HepG2 (cell line): ENCODE results near the gene BRAT1. TPM values are rescaled to one million over a fixed set of nuclear protein-coding genes. Genes with fewer than 3 reads are reported as not detected.

Source experiments
- ATAC-seq: fragments of 200-7000 bp; cut with Tn5 transposase; 3 replicates; pipeline ENCODE4 v1.9.1; 2020; ENCODE audit warnings: mild to moderate bottlenecking, moderate library complexity
- BruUV-seq: library from RNA; stranded (reverse); fragments of 400-500 nt; replicated peaks from 2 replicates; lab custom pipeline; 2021; lab: Mats Ljungman, UMichigan
- CTCF ChIA-PET: fragments of 300-600 bp; formaldehyde crosslinking; extraction: SDS; loops from one replicate; lab custom pipeline; 2021; ENCODE audit warnings: low total read pairs, inconsistent platforms, low intra/inter-chr PET ratio; lab: Yijun Ruan, JAX
- POLR2A ChIA-PET: fragments of 350-600 bp; sonication (Branson Sonifier 250); formaldehyde crosslinking; loops from one replicate; lab custom pipeline; 2020; ENCODE audit warnings: antibody characterized with exemption, inconsistent platforms; lab: Yijun Ruan, JAX
- DNase-seq: peaks from one replicate; pipeline ENCODE4 v3.0.0-alpha.2; 2015; ENCODE audit warnings: low spot score
- FAIRE-seq: peaks from 3 replicates; lab custom pipeline; 2011; peaks lifted over from hg19 to GRCh38; lab: Jason Lieb, UNC
- H2AFZ ChIP-seq: one replicate; pipeline ENCODE4 v1.6.1; 2011; ENCODE audit warnings: low read length, inconsistent platforms
- H3K27ac ChIP-seq: fragments of 300-600 bp; 3 replicates; pipeline ENCODE4 v1.8.0; 2011; ENCODE audit warnings: mixed run types, mild to moderate bottlenecking, mixed read lengths, low read length, inconsistent platforms; ENCODE audit not compliant: insufficient read depth; ENCODE audit errors: extremely low read length
- H3K27me3 ChIP-seq, 2 experiments: fragments of 200-600 bp in 1 of 2; 2 replicates in 1 of 2; 3 replicates in 1 of 2; pipeline versions ENCODE4 v1.6.0 to v1.8.0; 2011; ENCODE audit warnings: low read length in 2 of 2, mild to moderate bottlenecking in 2 of 2, moderate library complexity in 2 of 2, inconsistent platforms in 1 of 2; ENCODE audit not compliant: insufficient read depth in 2 of 2, control insufficient read depth in 1 of 2
- H3K36me3 ChIP-seq, 2 experiments: fragments of 200-600 bp in 1 of 2; replicated peaks in 1 of 2; 2 replicates in 1 of 2; 3 replicates in 1 of 2; pipeline versions ENCODE4 v1.5.1 to v1.8.0; 2011; ENCODE audit warnings: low read length in 2 of 2, inconsistent platforms in 1 of 2; ENCODE audit not compliant: insufficient read depth in 2 of 2, control insufficient read depth in 1 of 2
- H3K4me1 ChIP-seq: 2 replicates; pipeline ENCODE4 v1.5.1; 2012; ENCODE audit warnings: low read length, inconsistent platforms; ENCODE audit not compliant: insufficient read depth
- H3K4me2 ChIP-seq: 2 replicates; pipeline ENCODE4 v1.6.0; 2011; ENCODE audit warnings: low read depth, low read length, inconsistent platforms
- H3K4me3 ChIP-seq, 3 experiments: fragments of 200-600 bp in 1 of 3; sonication (generic), shearing (Covaris generic) in 1 of 3; replicated peaks in 1 of 3; 2 replicates each; pipeline ENCODE4 v1.5.1; 2011 to 2016; ENCODE audit warnings: low read length in 3 of 3, inconsistent platforms in 2 of 3, low read depth in 2 of 3, mild to moderate bottlenecking in 2 of 3, control low read depth in 1 of 3, mixed read lengths in 1 of 3; ENCODE audit not compliant: insufficient read depth in 1 of 3
- H3K79me2 ChIP-seq: one replicate; pipeline ENCODE4 v1.6.1; 2011; ENCODE audit warnings: low read length, inconsistent platforms; ENCODE audit not compliant: insufficient read depth
- H3K9ac ChIP-seq: 2 replicates; pipeline ENCODE4 v1.6.0; 2011; ENCODE audit warnings: mild to moderate bottlenecking, low read depth, low read length, inconsistent platforms; ENCODE audit not compliant: insufficient read depth
- H3K9me3 ChIP-seq: 2 replicates; pipeline ENCODE4 v1.5.1; 2012; ENCODE audit warnings: mild to moderate bottlenecking, low read length
- H4K20me1 ChIP-seq: 2 replicates; pipeline ENCODE4 v1.6.0; 2011; ENCODE audit warnings: inconsistent platforms, mild to moderate bottlenecking, low read length, moderate library complexity; ENCODE audit not compliant: insufficient read depth
- E2F1 ChIP-seq: sonication (generic); formaldehyde crosslinking; IDR thresholded peaks from 2 replicates; pipeline ENCODE4 v1.5.0; 2020; ENCODE audit warnings: missing genetic modification reagents
- FOXC1 ChIP-seq: sonication (generic); formaldehyde crosslinking; IDR thresholded peaks from 2 replicates; pipeline ENCODE4 v1.8.0; 2022; ENCODE audit warnings: mild to moderate bottlenecking, missing genetic modification reagents, borderline replicate concordance
- LCORL ChIP-seq, 2 experiments: fragments of 450-650 bp in 1 of 2; sonication (generic) in 1 of 2; formaldehyde crosslinking in 1 of 2; IDR thresholded peaks; 2 replicates each; pipeline versions ENCODE4 v1.5.0 to v1.6.1; 2017 to 2020; ENCODE audit warnings: antibody characterized with exemption in 1 of 2, missing genetic modification reagents in 1 of 2
- MXD3 ChIP-seq: IDR thresholded peaks from 2 replicates; pipeline ENCODE4 v1.6.1; 2016; ENCODE audit warnings: mild to moderate bottlenecking, missing biosample characterization, missing genetic modification reagents
- PITX1 ChIP-seq: sonication (generic); formaldehyde crosslinking; IDR thresholded peaks from 2 replicates; pipeline ENCODE4 v1.5.1; 2020; ENCODE audit warnings: mild to moderate bottlenecking, missing genetic modification reagents
- RELA ChIP-seq: sonication (generic); formaldehyde crosslinking; IDR thresholded peaks from 2 replicates; pipeline ENCODE4 v1.4.0; 2020; ENCODE audit warnings: missing genetic modification reagents
- ZFY ChIP-seq: sonication (generic); formaldehyde crosslinking; IDR thresholded peaks from 2 replicates; pipeline ENCODE4 v1.4.0; 2020; ENCODE audit warnings: missing genetic modification reagents
- ZNF564 ChIP-seq: sonication (generic); formaldehyde crosslinking; IDR thresholded peaks from 2 replicates; pipeline ENCODE4 v1.8.1; 2023; ENCODE audit warnings: mild to moderate bottlenecking, missing genetic modification reagents
- ZNF660 ChIP-seq: sonication (generic); formaldehyde crosslinking; IDR thresholded peaks from 2 replicates; pipeline ENCODE4 v1.5.1; 2020; ENCODE audit warnings: mild to moderate bottlenecking, low read depth, missing genetic modification reagents, borderline replicate concordance
- ZNF709 ChIP-seq: sonication (generic); formaldehyde crosslinking; IDR thresholded peaks from 2 replicates; pipeline ENCODE4 v1.5.0; 2020; ENCODE audit warnings: mild to moderate bottlenecking, missing genetic modification reagents
- ZNF773 ChIP-seq: sonication (generic); formaldehyde crosslinking; IDR thresholded peaks from 2 replicates; pipeline ENCODE4 v1.4.0; 2020; ENCODE audit warnings: missing genetic modification reagents, borderline replicate concordance
- ZSCAN31 ChIP-seq: sonication (generic); formaldehyde crosslinking; IDR thresholded peaks from 2 replicates; pipeline ENCODE4 v1.5.0; 2020; ENCODE audit warnings: low read depth, mild to moderate bottlenecking, missing genetic modification reagents
- WGBS: methylation state at CpG from one replicate; pipeline ENCODE4 v1.1.6; 2017; ENCODE audit warnings: low lambda C conversion rate; 5-methylcytosine and 5-hydroxymethylcytosine counted together
- in situ Hi-C: cut with HindIII; loops from 2 replicates; pipeline ENCODE4 v1.10.0; 2017; ENCODE audit warnings: low pct_unique_long_range_greater_than_20kb; ENCODE audit not compliant: extremely low pct_ligation_motif_present
- intact Hi-C: fragments of 100-400 bp; cut with micrococcal nuclease; formaldehyde crosslinking; loops from one replicate; pipeline ENCODE4 v1.10.0; 2022; ENCODE audit not compliant: unreplicated experiment
- polyA plus RNA-seq, 8 experiments: library from polyadenylated mRNA; depleted of rRNA in 3 of 8; stranded (reverse) in 7 of 8; unstranded in 1 of 8; fragments of >200 nt; fragmentation: Illumina TruSeq in 4 of 8; extraction: Trizol in 4 of 8; gene quantifications; 2 replicates each; pipeline versions ENCODE4 v1.2.1 to v1.2.3, GENCODE V29; 2011 to 2016; ENCODE audit warnings: low read depth in 4 of 8, missing spikeins in 1 of 8, mixed read lengths in 1 of 8; ENCODE audit not compliant: insufficient read depth in 1 of 8
- total RNA-seq, 5 experiments: library from RNA; depleted of rRNA; stranded (reverse); fragments of >200 nt; fragmentation: Illumina TruSeq; extraction: Trizol; gene quantifications; 2 replicates each; pipeline ENCODE4 v1.2.3, GENCODE V29; 2016; ENCODE audit warnings: low read depth in 1 of 5
- TF ChIP-seq, protein P1 (sequence below): sonication (generic); formaldehyde crosslinking; IDR thresholded peaks from 2 replicates; pipeline ENCODE4 v1.4.0; 2020; ENCODE audit warnings: missing genetic modification reagents
- TF ChIP-seq, protein P2 (sequence below): sonication (generic); formaldehyde crosslinking; IDR thresholded peaks from 2 replicates; pipeline ENCODE4 v1.4.0; 2020; ENCODE audit warnings: missing genetic modification reagents
- TF ChIP-seq, protein P3 (sequence below): sonication (generic); formaldehyde crosslinking; IDR thresholded peaks from 2 replicates; pipeline ENCODE4 v1.8.0; 2022; ENCODE audit warnings: mild to moderate bottlenecking, missing genetic modification reagents, moderate library complexity

BRAT1 gene
- total and polyA plus RNA-seq, 2 of the 13 experiments (the other 11 are each of a cell fraction or from before 2014, with no cell fraction given): 10.2 to 20.3 TPM

- Histone ChIP-seq H3K27me3 (peaks cover 9 to 82% of the 10 kb centered on the region in 2 experiments; a peak in 4 of 5 replicates), H3K4me1 (peaks cover 73% of the 10 kb centered on the region), H3K36me3 (no peaks in the 10 kb centered on the region), H2AFZ (no peak overlapping the region), H3K4me2 (peak overlapping the region; percentile 83), H3K9ac (no peak overlapping the region), H3K27ac (no peak overlapping the region), H4K20me1 (no peaks in the 10 kb centered on the region), H3K79me2 (no peaks in the 10 kb centered on the region), H3K4me3 (peak overlapping the region; percentile 19 to 71 (median 46); a peak in 5 of 6 replicates), H3K9me3 (no peaks in the 10 kb centered on the region)
- intact Hi-C loops (no loop called here), in situ Hi-C loops (no loop called here)
- DNase-seq (peak; percentile 56), FAIRE-seq (peak; percentile 28), ATAC-seq (peak; percentile 59)
- ChIA-PET POLR2A (interaction anchor here (0.6 to 1.1 kb wide), 2 partner anchors 16 to 955 kb away, joined by 3 read pairs; partner anchors contain the start of gene TMEM184A), CTCF (no interaction called here)
- WGBS: no CpG with 5 or more reads among the region's 27 CpGs
- no TSS peak for BruUV-seq
- TF ChIP-seq ZNF709 (0 out of 2 replicates have a peak, but pooled peaks have one; percentile 8), FOXC1 (CRISPR knock-in tag) (0 out of 2 replicates have a peak, but pooled peaks have one; percentile 39), MXD3 (no peak; the same call in 1 of the 2 replicates), ZNF660 (CRISPR knock-in tag) (no peak), E2F1 (no peak), PITX1 (CRISPR knock-in tag) (peak; percentile 96), ZNF564 (no peak), RELA (CRISPR knock-in tag) (no peak), ZSCAN31 (CRISPR knock-in tag) (peak; percentile 55; the same call in 1 of the 2 replicates), ZFY (CRISPR knock-in tag) (peak; percentile 35; the same call in 1 of the 2 replicates), ZNF773 (no peak), LCORL (IDR thresholded peaks at IDR 0.05) (no peak), LCORL (CRISPR knock-in tag; IDR thresholded peaks at IDR 0.05) (peak; percentile 96)
- TF ChIP-seq, protein P1, sequence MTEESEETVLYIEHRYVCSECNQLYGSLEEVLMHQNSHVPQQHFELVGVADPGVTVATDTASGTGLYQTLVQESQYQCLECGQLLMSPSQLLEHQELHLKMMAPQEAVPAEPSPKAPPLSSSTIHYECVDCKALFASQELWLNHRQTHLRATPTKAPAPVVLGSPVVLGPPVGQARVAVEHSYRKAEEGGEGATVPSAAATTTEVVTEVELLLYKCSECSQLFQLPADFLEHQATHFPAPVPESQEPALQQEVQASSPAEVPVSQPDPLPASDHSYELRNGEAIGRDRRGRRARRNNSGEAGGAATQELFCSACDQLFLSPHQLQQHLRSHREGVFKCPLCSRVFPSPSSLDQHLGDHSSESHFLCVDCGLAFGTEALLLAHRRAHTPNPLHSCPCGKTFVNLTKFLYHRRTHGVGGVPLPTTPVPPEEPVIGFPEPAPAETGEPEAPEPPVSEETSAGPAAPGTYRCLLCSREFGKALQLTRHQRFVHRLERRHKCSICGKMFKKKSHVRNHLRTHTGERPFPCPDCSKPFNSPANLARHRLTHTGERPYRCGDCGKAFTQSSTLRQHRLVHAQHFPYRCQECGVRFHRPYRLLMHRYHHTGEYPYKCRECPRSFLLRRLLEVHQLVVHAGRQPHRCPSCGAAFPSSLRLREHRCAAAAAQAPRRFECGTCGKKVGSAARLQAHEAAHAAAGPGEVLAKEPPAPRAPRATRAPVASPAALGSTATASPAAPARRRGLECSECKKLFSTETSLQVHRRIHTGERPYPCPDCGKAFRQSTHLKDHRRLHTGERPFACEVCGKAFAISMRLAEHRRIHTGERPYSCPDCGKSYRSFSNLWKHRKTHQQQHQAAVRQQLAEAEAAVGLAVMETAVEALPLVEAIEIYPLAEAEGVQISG (CRISPR knock-in tag): peak; percentile 64; the same call in 1 of the 2 replicates
- TF ChIP-seq, protein P2, sequence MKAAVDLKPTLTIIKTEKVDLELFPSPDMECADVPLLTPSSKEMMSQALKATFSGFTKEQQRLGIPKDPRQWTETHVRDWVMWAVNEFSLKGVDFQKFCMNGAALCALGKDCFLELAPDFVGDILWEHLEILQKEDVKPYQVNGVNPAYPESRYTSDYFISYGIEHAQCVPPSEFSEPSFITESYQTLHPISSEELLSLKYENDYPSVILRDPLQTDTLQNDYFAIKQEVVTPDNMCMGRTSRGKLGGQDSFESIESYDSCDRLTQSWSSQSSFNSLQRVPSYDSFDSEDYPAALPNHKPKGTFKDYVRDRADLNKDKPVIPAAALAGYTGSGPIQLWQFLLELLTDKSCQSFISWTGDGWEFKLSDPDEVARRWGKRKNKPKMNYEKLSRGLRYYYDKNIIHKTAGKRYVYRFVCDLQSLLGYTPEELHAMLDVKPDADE (CRISPR knock-in tag): peak; percentile 41; the same call in 1 of the 2 replicates
- TF ChIP-seq, protein P3, sequence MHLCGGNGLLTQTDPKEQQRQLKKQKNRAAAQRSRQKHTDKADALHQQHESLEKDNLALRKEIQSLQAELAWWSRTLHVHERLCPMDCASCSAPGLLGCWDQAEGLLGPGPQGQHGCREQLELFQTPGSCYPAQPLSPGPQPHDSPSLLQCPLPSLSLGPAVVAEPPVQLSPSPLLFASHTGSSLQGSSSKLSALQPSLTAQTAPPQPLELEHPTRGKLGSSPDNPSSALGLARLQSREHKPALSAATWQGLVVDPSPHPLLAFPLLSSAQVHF (CRISPR knock-in tag): no peak
Observed at GRCh38 chr7:2510909-2511768, 44.2 kb downstream of the BRAT1 start.
